ENCODE data around the gene BACH2.
"Not testable (repeated sequence)": the region's sequence is repeated elsewhere in the genome, so short reads cannot be mapped to it uniquely, and the experiment has no call there.

The BACH2 gene

GRCh38 chr6:90124874-90125510 lies 171.7 kb downstream of the BACH2 start:
- TF ChIP-seq CTCF (IDR thresholded peaks at IDR 0.05; ENCODE audit: borderline replicate concordance, insufficient read depth, low read depth, low read length), result no peak
- H3K4me3 ChIP-seq (ENCODE audit: low read depth, low read length), result no peak overlapping the region

- no peak for TF ChIP-seq CTCF (IDR thresholded peaks at IDR 0.05; ENCODE audit: borderline replicate concordance, insufficient read depth, low read depth, low read length)
- no peak overlapping the region for H3K4me3 ChIP-seq (ENCODE audit: low read depth, low read length)
These were observed 172.8 kb downstream of the BACH2 start for GRCh38 chr6:90123831-90124230.

GRCh38 chr6:90121982-90122381 lies 174.7 kb downstream of the BACH2 start:
- no peak for TF ChIP-seq CTCF (IDR thresholded peaks at IDR 0.05; ENCODE audit: borderline replicate concordance, insufficient read depth, low read depth, low read length)
- H3K4me3 ChIP-seq (ENCODE audit: low read depth, low read length), result no peak overlapping the region

GRCh38 chr6:90120327-90120726 lies 176.3 kb downstream of the BACH2 start:
- TF ChIP-seq CTCF (IDR thresholded peaks at IDR 0.05; ENCODE audit: borderline replicate concordance, insufficient read depth, low read depth, low read length), result no peak
- no peak overlapping the region for H3K4me3 ChIP-seq (ENCODE audit: low read depth, low read length)

- no peak overlapping the region for H3K4me3 ChIP-seq (ENCODE audit: low read depth, low read length)
- no peak for TF ChIP-seq CTCF (IDR thresholded peaks at IDR 0.05; ENCODE audit: borderline replicate concordance, insufficient read depth, low read depth, low read length)
These were observed 177.0 kb downstream of the BACH2 start for GRCh38 chr6:90119618-90120017.

- no peak overlapping the region for H3K4me3 ChIP-seq (ENCODE audit: low read depth, low read length)
- no peak for TF ChIP-seq CTCF (IDR thresholded peaks at IDR 0.05; ENCODE audit: borderline replicate concordance, insufficient read depth, low read depth, low read length)
These were observed 178.1 kb downstream of the BACH2 start for GRCh38 chr6:90118581-90118980.

- no peak overlapping the region for H3K4me3 ChIP-seq (ENCODE audit: low read depth, low read length)
- no peak for TF ChIP-seq CTCF (IDR thresholded peaks at IDR 0.05; ENCODE audit: borderline replicate concordance, insufficient read depth, low read depth, low read length)
These were observed 178.6 kb downstream of the BACH2 start for GRCh38 chr6:90118069-90118468.

- not testable (repeated sequence) for H3K4me3 ChIP-seq (ENCODE audit: low read depth, low read length)
These were observed 180.5 kb downstream of the BACH2 start for GRCh38 chr6:90116126-90116525.

Measured in GM12875 (cell line).